GM12891 (cell line): Measurements from ENCODE around the gene LARP6.

ENCODE experiments used
- POLR2A ChIP-seq: IDR thresholded peaks from 2 replicates; pipeline ENCODE4 v1.6.1; 2011; ENCODE audit warnings: low read depth, low read length, control low read depth
- TAF1 ChIP-seq: IDR thresholded peaks from 2 replicates; pipeline ENCODE4 v1.6.1; 2011; ENCODE audit warnings: low read depth, low read length, control low read depth

DNA sequence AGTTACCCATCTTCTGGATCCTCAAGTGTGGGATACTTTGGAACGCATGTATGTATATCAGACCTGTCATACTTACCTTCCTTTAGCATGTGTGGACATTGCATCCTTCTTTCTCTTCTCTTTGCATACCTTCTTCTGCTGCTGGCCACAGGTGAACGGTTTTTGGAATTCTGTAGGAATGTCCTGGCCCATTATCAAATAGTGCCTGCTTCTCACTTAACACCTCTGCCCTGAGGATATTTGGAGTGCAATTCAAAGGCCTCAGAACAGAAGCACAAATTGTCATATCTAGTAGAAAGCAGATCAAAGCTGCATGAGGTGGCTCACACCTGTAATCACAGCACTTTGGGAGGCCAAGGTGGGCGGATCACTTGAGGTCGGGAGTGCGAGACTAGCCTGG lies 56.5 kb downstream of the LARP6 start:
- TF ChIP-seq POLR2A (no peak), TAF1 (no peak)
